NT2/D1 (cell line): ENCODE data around the gene GSPT1.

ENCODE experiments used
- SUZ12 ChIP-seq: IDR thresholded peaks from 2 replicates; pipeline ENCODE4 v1.6.1; 2011; ENCODE audit not compliant: insufficient read length, insufficient read depth; ENCODE audit errors: extremely low read depth
- YY1 ChIP-seq: IDR thresholded peaks from 2 replicates; pipeline ENCODE4 v1.6.1; 2011; ENCODE audit not compliant: insufficient read length, insufficient read depth
- ZNF274 ChIP-seq: IDR thresholded peaks from 2 replicates; pipeline ENCODE4 v1.6.1; 2011; ENCODE audit warnings: mild to moderate bottlenecking, low read depth, low read length

DNA sequence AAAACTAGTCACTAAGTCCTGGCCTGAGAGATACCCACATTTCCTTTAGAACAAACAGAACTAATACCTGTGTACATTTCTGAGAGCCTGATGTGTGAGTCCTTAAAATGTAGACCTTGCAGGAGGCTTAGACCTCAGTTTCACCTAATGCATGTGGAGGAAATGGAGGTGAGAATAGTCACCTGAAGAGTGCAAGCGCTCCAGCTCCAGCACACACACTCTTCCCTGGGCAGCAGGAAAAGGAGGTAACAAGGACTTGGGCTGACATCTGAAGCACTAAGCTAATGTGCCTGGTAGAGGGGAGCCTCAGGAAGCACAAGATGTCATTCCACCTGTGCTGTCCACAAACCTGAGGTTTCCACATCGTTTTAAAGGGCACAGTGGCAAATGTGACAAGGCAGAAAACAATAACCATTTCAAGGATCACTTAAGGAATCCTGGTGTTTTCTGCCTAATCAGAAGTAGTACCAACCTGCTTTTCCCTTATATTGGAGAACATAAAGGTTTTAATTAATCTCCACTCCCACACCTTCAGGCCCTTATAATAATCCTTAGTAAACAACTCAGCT lies 47.3 kb downstream of the GSPT1 start:
- TF ChIP-seq ZNF274 = no peak
- TF ChIP-seq SUZ12 = no peak
- no peak for TF ChIP-seq YY1
